Renal pelvis (tissue), 4 donors: Measurements from ENCODE around the gene TTBK2. TPM values are rescaled to one million over a fixed set of nuclear protein-coding genes. Genes with fewer than 3 reads are reported as not detected.

Source experiments
- DNase-seq: peaks from one replicate; pipeline ENCODE4 v3.0.0-alpha.2; 2013
- polyA plus RNA-seq, 3 donors: library from polyadenylated mRNA; unstranded; fragments of 120-200 nt; gene quantifications; one replicate each; pipeline ENCODE4 v1.2.1, GENCODE V29; 2013; ENCODE audit not compliant: insufficient read length in 3 of 3

TTBK2 gene
- polyA plus RNA-seq, 3 donors, result 9.2 to 12.3 (median 11.7) TPM

GRCh38 chr15:42693942-42694341 is 226.6 kb downstream of the TTBK2 start:
- DNase-seq, result no peak

- no peak for DNase-seq
Measured at GRCh38 chr15:42693496-42693895, 227.1 kb downstream of the TTBK2 start.

- DNase-seq, result no peak
Measured at GRCh38 chr15:42692997-42693396, 227.6 kb downstream of the TTBK2 start.

GRCh38 chr15:42692536-42692935 is 228.0 kb downstream of the TTBK2 start:
- no peak for DNase-seq

- no peak for DNase-seq
Measured at GRCh38 chr15:42691770-42692169, 228.8 kb downstream of the TTBK2 start.

- no peak for DNase-seq
Measured at GRCh38 chr15:42691308-42691707, 229.3 kb downstream of the TTBK2 start.

Other genes with a start within 250 kb of the TTBK2 start
- 10 to 100 TPM; 17.3 to 27.4 (median 20.8) TPM for gene CDAN1, start 183.7 kb downstream of the TTBK2 start, polyA plus RNA-seq
- gene UBR1, start 185.3 kb upstream of the TTBK2 start, polyA plus RNA-seq, result 10 to 100 TPM; 19.4 to 26.4 (median 23.1) TPM
- gene TMEM62, start 212.8 kb upstream of the TTBK2 start, polyA plus RNA-seq, result 10 to 100 TPM; 11.1 to 18.7 (median 16.2) TPM